Measurements from ENCODE around the gene SLC16A6.

SLC16A6 gene

GRCh38 chr17:68324654-68325336 lies 33.9 kb upstream of the SLC16A6 start:
- Histone ChIP-seq H3K36me3 (ENCODE audit: control insufficient read depth in 1 of 2, insufficient read depth in 2 of 2, low read length in 2 of 2) (no peaks in the 10 kb centered on the region), H4K12ac (ENCODE audit: low read depth, low read length) (no peak overlapping the region), H2BK120ac (ENCODE audit: insufficient read depth, low read length, poor library complexity) (peak overlapping the region; percentile 76), H3K9me3 (ENCODE audit: insufficient read depth, low read depth, low read length) (peaks cover 2% of the 10 kb centered on the region), H3K4me1 (ENCODE audit: control insufficient read depth in 1 of 2, insufficient read depth in 2 of 2, low read length in 2 of 2) (peaks cover 35 to 52% of the 10 kb centered on the region in 2 experiments), H4K8ac (ENCODE audit: low read depth, low read length) (no peak overlapping the region), H2BK12ac (ENCODE audit: low read length) (peak overlapping the region; percentile 78), H4K91ac (ENCODE audit: low read depth, low read length) (peak overlapping the region; percentile 41), H2AK5ac (ENCODE audit: low read length) (peak overlapping the region; percentile 55), H2BK5ac (ENCODE audit: low read depth, low read length, poor library complexity) (peak overlapping the region; percentile 4), H3K4me2 (ENCODE audit: low read length) (no peak overlapping the region), H3K79me1 (ENCODE audit: low read length) (peaks cover 47% of the 10 kb centered on the region), H3K27ac (ENCODE audit: low read depth, low read length) (peak overlapping the region; percentile 2), H3K4me3 (ENCODE audit: low read depth, low read length) (no peak overlapping the region), H3K23ac (ENCODE audit: low read length) (no peak overlapping the region), H3K9ac (ENCODE audit: low read length) (no peak overlapping the region), H3K4ac (ENCODE audit: low read depth, low read length) (peak overlapping the region; percentile 7), H2AFZ (ENCODE audit: insufficient read depth, low read length, poor library complexity) (no peak overlapping the region), H3K79me2 (ENCODE audit: control insufficient read depth, insufficient read depth, low read length, poor library complexity) (peaks cover 8% of the 10 kb centered on the region), H3K27me3 (ENCODE audit: insufficient read depth, low read length) (no peaks in the 10 kb centered on the region), H3K14ac (ENCODE audit: low read length) (peak overlapping the region; percentile 3), H3K18ac (ENCODE audit: low read length) (no peak overlapping the region)
- no CpG with 5 or more reads among the region's 8 CpGs for WGBS (ENCODE audit: extremely low coverage, insufficient coverage, insufficient read length)
- DNase-seq, result no peak

GRCh38 chr17:68324114-68324513 lies 33.2 kb upstream of the SLC16A6 start:
- Histone ChIP-seq H2BK12ac (ENCODE audit: low read length) (peak overlapping the region; percentile 78), H3K4ac (ENCODE audit: low read depth, low read length) (no peak overlapping the region), H3K27me3 (ENCODE audit: insufficient read depth, low read length) (no peaks in the 10 kb centered on the region), H3K79me2 (ENCODE audit: control insufficient read depth, insufficient read depth, low read length, poor library complexity) (peaks cover 5% of the 10 kb centered on the region), H3K79me1 (ENCODE audit: low read length) (peaks cover 42% of the 10 kb centered on the region), H3K36me3 (ENCODE audit: control insufficient read depth in 1 of 2, insufficient read depth in 2 of 2, low read length in 2 of 2) (no peaks in the 10 kb centered on the region), H3K14ac (ENCODE audit: low read length) (no peak overlapping the region), H2AFZ (ENCODE audit: insufficient read depth, low read length, poor library complexity) (no peak overlapping the region), H2AK5ac (ENCODE audit: low read length) (peak overlapping the region; percentile 9), H3K4me3 (ENCODE audit: low read depth, low read length) (no peak overlapping the region), H3K18ac (ENCODE audit: low read length) (peak overlapping the region; percentile 15), H3K23ac (ENCODE audit: low read length) (no peak overlapping the region), H3K9ac (ENCODE audit: low read length) (no peak overlapping the region), H3K4me2 (ENCODE audit: low read length) (no peak overlapping the region), H2BK120ac (ENCODE audit: insufficient read depth, low read length, poor library complexity) (peak overlapping the region; percentile 12), H3K27ac (ENCODE audit: low read depth, low read length) (no peak overlapping the region), H4K91ac (ENCODE audit: low read depth, low read length) (peak overlapping the region; percentile 29), H3K9me3 (ENCODE audit: insufficient read depth, low read depth, low read length) (peaks cover 2% of the 10 kb centered on the region), H4K8ac (ENCODE audit: low read depth, low read length) (no peak overlapping the region), H2BK5ac (ENCODE audit: low read depth, low read length, poor library complexity) (peak overlapping the region; percentile 3), H4K12ac (ENCODE audit: low read depth, low read length) (no peak overlapping the region), H3K4me1 (ENCODE audit: control insufficient read depth in 1 of 2, insufficient read depth in 2 of 2, low read length in 2 of 2) (peaks cover 34 to 54% of the 10 kb centered on the region in 2 experiments)
- DNase-seq, result no peak
- no CpG with 5 or more reads among the region's 10 CpGs for WGBS (ENCODE audit: extremely low coverage, insufficient coverage, insufficient read length)

- H2AK5ac ChIP-seq (ENCODE audit: low read length), result no peak overlapping the region
- no peak overlapping the region for H3K4ac ChIP-seq (ENCODE audit: low read depth, low read length)
- H3K79me2 ChIP-seq (ENCODE audit: control insufficient read depth, insufficient read depth, low read length, poor library complexity), result peaks cover 2% of the 10 kb centered on the region
- no peak for DNase-seq
- H3K18ac ChIP-seq (ENCODE audit: low read length), result no peak overlapping the region
- H3K4me2 ChIP-seq (ENCODE audit: low read length), result no peak overlapping the region
- peak overlapping the region; percentile 61 for H2BK12ac ChIP-seq (ENCODE audit: low read length)
- H3K79me1 ChIP-seq (ENCODE audit: low read length), result peaks cover 40% of the 10 kb centered on the region
- no peak overlapping the region for H3K9ac ChIP-seq (ENCODE audit: low read length)
- no peak overlapping the region for H3K27ac ChIP-seq (ENCODE audit: low read depth, low read length)
- H3K14ac ChIP-seq (ENCODE audit: low read length), result no peak overlapping the region
- H3K4me3 ChIP-seq (ENCODE audit: low read depth, low read length), result no peak overlapping the region
- no peak overlapping the region for H2BK5ac ChIP-seq (ENCODE audit: low read depth, low read length, poor library complexity)
- WGBS (ENCODE audit: extremely low coverage, insufficient coverage, insufficient read length), result no CpG with 5 or more reads among the region's 3 CpGs
- H3K9me3 ChIP-seq (ENCODE audit: insufficient read depth, low read depth, low read length), result no peaks in the 10 kb centered on the region
- H2AFZ ChIP-seq (ENCODE audit: insufficient read depth, low read length, poor library complexity), result no peak overlapping the region
- H4K12ac ChIP-seq (ENCODE audit: low read depth, low read length), result no peak overlapping the region
- no peak overlapping the region for H2BK120ac ChIP-seq (ENCODE audit: insufficient read depth, low read length, poor library complexity)
- no peak overlapping the region for H4K91ac ChIP-seq (ENCODE audit: low read depth, low read length)
- no peak overlapping the region for H4K8ac ChIP-seq (ENCODE audit: low read depth, low read length)
- no peak overlapping the region for H3K23ac ChIP-seq (ENCODE audit: low read length)
- no peaks in the 10 kb centered on the region for H3K27me3 ChIP-seq (ENCODE audit: insufficient read depth, low read length)
- no peaks in the 10 kb centered on the region for H3K36me3 ChIP-seq (ENCODE audit: control insufficient read depth in 1 of 2, insufficient read depth in 2 of 2, low read length in 2 of 2)
- H3K4me1 ChIP-seq (ENCODE audit: control insufficient read depth in 1 of 2, insufficient read depth in 2 of 2, low read length in 2 of 2), result peaks cover 34 to 58% of the 10 kb centered on the region in 2 experiments
These were observed 31.7 kb upstream of the SLC16A6 start for GRCh38 chr17:68322630-68323029.

- peak overlapping the region; percentile 2 for H2BK12ac ChIP-seq (ENCODE audit: low read length)
- no peaks in the 10 kb centered on the region for H3K36me3 ChIP-seq (ENCODE audit: control insufficient read depth in 1 of 2, insufficient read depth in 2 of 2, low read length in 2 of 2)
- no peak overlapping the region for H4K12ac ChIP-seq (ENCODE audit: low read depth, low read length)
- no peak overlapping the region for H3K4me2 ChIP-seq (ENCODE audit: low read length)
- no peak overlapping the region for H3K14ac ChIP-seq (ENCODE audit: low read length)
- no peak overlapping the region for H2BK5ac ChIP-seq (ENCODE audit: low read depth, low read length, poor library complexity)
- H3K27me3 ChIP-seq (ENCODE audit: insufficient read depth, low read length), result no peaks in the 10 kb centered on the region
- no peak overlapping the region for H3K4ac ChIP-seq (ENCODE audit: low read depth, low read length)
- no peak overlapping the region for H3K18ac ChIP-seq (ENCODE audit: low read length)
- WGBS (ENCODE audit: extremely low coverage, insufficient coverage, insufficient read length), result no CpG with 5 or more reads among the region's 4 CpGs
- H3K4me1 ChIP-seq (ENCODE audit: control insufficient read depth in 1 of 2, insufficient read depth in 2 of 2, low read length in 2 of 2), result peaks cover 25 to 47% of the 10 kb centered on the region in 2 experiments
- peaks cover 31% of the 10 kb centered on the region for H3K79me1 ChIP-seq (ENCODE audit: low read length)
- H2AK5ac ChIP-seq (ENCODE audit: low read length), result no peak overlapping the region
- H3K23ac ChIP-seq (ENCODE audit: low read length), result no peak overlapping the region
- DNase-seq, result no peak
- H2AFZ ChIP-seq (ENCODE audit: insufficient read depth, low read length, poor library complexity), result no peak overlapping the region
- no peak overlapping the region for H3K4me3 ChIP-seq (ENCODE audit: low read depth, low read length)
- H2BK120ac ChIP-seq (ENCODE audit: insufficient read depth, low read length, poor library complexity), result peak overlapping the region; percentile 45
- H3K79me2 ChIP-seq (ENCODE audit: control insufficient read depth, insufficient read depth, low read length, poor library complexity), result no peaks in the 10 kb centered on the region
- no peak overlapping the region for H4K91ac ChIP-seq (ENCODE audit: low read depth, low read length)
- H3K9me3 ChIP-seq (ENCODE audit: insufficient read depth, low read depth, low read length), result peaks cover 1% of the 10 kb centered on the region
- H4K8ac ChIP-seq (ENCODE audit: low read depth, low read length), result no peak overlapping the region
- peak overlapping the region; percentile 23 for H3K27ac ChIP-seq (ENCODE audit: low read depth, low read length)
- H3K9ac ChIP-seq (ENCODE audit: low read length), result no peak overlapping the region
These were observed 30.6 kb upstream of the SLC16A6 start for GRCh38 chr17:68321556-68321954.

Data from trophoblast cell (in vitro differentiated cells and primary cell).